K562 (cell line): ENCODE measurements around the gene GALNT18. TPM values are rescaled to one million over a fixed set of nuclear protein-coding genes. Genes with fewer than 3 reads are reported as not detected.

ENCODE experiments used
- ATAC-seq: fragments of 200-7000 bp; cut with Tn5 transposase; 3 replicates; pipeline ENCODE4 v1.9.1; 2020; ENCODE audit warnings: moderate library complexity
- BruUV-seq: library from RNA; stranded (reverse); fragments of 400-500 nt; replicated peaks from 2 replicates; lab custom pipeline; 2021; lab: Mats Ljungman, UMichigan
- CTCF ChIA-PET: fragments of 300-600 bp; formaldehyde crosslinking; extraction: SDS; loops from one replicate; lab custom pipeline; 2021; ENCODE audit warnings: low intra/inter-chr PET ratio; lab: Yijun Ruan, JAX
- POLR2A ChIA-PET: fragments of 300-600, 350-650 bp; sonication (Branson Sonifier 250); formaldehyde crosslinking; extraction: SDS; loops from one replicate; lab custom pipeline; 2021; ENCODE audit warnings: antibody characterized with exemption, inconsistent platforms; lab: Yijun Ruan, JAX
- DNase-seq, 4 experiments: peaks; one replicate each; pipeline versions ENCODE4 v3.0.0 to v3.0.0-alpha.2; 2011 to 2018; ENCODE audit warnings: low spot score in 3 of 4, mixed read lengths in 3 of 4; ENCODE audit errors: extremely low read depth in 1 of 4
- FAIRE-seq: peaks from 2 replicates; lab custom pipeline; 2011; peaks lifted over from hg19 to GRCh38; lab: Jason Lieb, UNC
- H2AFZ ChIP-seq: 2 replicates; pipeline ENCODE4 v1.6.0; 2011; ENCODE audit warnings: low read depth, low read length, control low read depth, inconsistent platforms
- H3K27ac ChIP-seq: fragments of 200-600 bp; 3 replicates; pipeline ENCODE4 v1.8.0; 2011; ENCODE audit warnings: low read depth, mild to moderate bottlenecking, control low read depth, inconsistent platforms, low read length, moderate library complexity, mixed read lengths; ENCODE audit errors: extremely low read depth
- H3K27me3 ChIP-seq, 2 experiments: fragments of 300-600 bp in 1 of 2; 2 replicates in 1 of 2; 3 replicates in 1 of 2; pipeline versions ENCODE4 v1.6.0 to v1.8.0; 2011; ENCODE audit warnings: inconsistent platforms in 2 of 2, low read length in 2 of 2, mild to moderate bottlenecking in 1 of 2, mixed read lengths in 1 of 2, moderate library complexity in 1 of 2; ENCODE audit not compliant: control insufficient read depth in 2 of 2, insufficient read depth in 2 of 2
- H3K36me3 ChIP-seq: fragments of 300-600 bp; 3 replicates; pipeline ENCODE4 v1.8.0; 2011; ENCODE audit warnings: mild to moderate bottlenecking, low read length, inconsistent platforms; ENCODE audit not compliant: control insufficient read depth, insufficient read depth
- H3K4me1 ChIP-seq, 2 experiments: fragments of 200-600 bp in 1 of 2; replicated peaks in 1 of 2; 2 replicates in 1 of 2; 3 replicates in 1 of 2; pipeline versions ENCODE4 v1.5.1 to v1.8.0; 2011; ENCODE audit warnings: inconsistent platforms in 2 of 2, low read length in 2 of 2, mild to moderate bottlenecking in 1 of 2, mixed read lengths in 1 of 2, moderate library complexity in 1 of 2; ENCODE audit not compliant: control insufficient read depth in 2 of 2, insufficient read depth in 2 of 2
- H3K4me2 ChIP-seq: 2 replicates; pipeline ENCODE4 v1.6.1; 2011; ENCODE audit warnings: low read length, control low read depth, inconsistent platforms, mixed read lengths; ENCODE audit not compliant: insufficient read depth
- H3K4me3 ChIP-seq: fragments of 200-600 bp; sonication (generic), shearing (Covaris generic); 2 replicates; pipeline ENCODE4 v1.5.1; 2016; ENCODE audit warnings: control low read depth, inconsistent platforms
- H3K79me2 ChIP-seq: fragments of 200-600 bp; 3 replicates; pipeline ENCODE4 v1.8.0; 2011; ENCODE audit warnings: low read length, inconsistent platforms; ENCODE audit not compliant: control insufficient read depth, insufficient read depth
- H3K9ac ChIP-seq, 2 experiments: 2 replicates each; pipeline versions ENCODE4 v1.6.0 to v1.6.1; 2011; ENCODE audit warnings: low read depth in 2 of 2, low read length in 2 of 2, control low read depth in 1 of 2, inconsistent platforms in 1 of 2, mild to moderate bottlenecking in 1 of 2, mixed read lengths in 1 of 2; ENCODE audit not compliant: insufficient read depth in 1 of 2
- H3K9me1 ChIP-seq: one replicate; pipeline ENCODE4 v1.6.0; 2011; ENCODE audit warnings: inconsistent platforms, mild to moderate bottlenecking, low read length, moderate library complexity; ENCODE audit not compliant: control insufficient read depth, insufficient read depth
- H3K9me3 ChIP-seq: replicated peaks from 2 replicates; pipeline ENCODE4 v1.5.1; 2011; ENCODE audit warnings: low read depth, low read length, inconsistent platforms; ENCODE audit not compliant: control insufficient read depth, insufficient read depth
- H4K20me1 ChIP-seq: replicated peaks from 2 replicates; pipeline ENCODE4 v1.6.1; 2011; ENCODE audit warnings: low read length, inconsistent platforms, mixed read lengths; ENCODE audit not compliant: control insufficient read depth, insufficient read depth
- ATF2 ChIP-seq: sonication (generic); formaldehyde crosslinking; IDR thresholded peaks from 2 replicates; pipeline ENCODE4 v1.8.1; 2022; ENCODE audit warnings: missing genetic modification reagents
- BACH1 ChIP-seq: fragments of 200-800 bp; sonication (Bioruptor generic); IDR thresholded peaks from 2 replicates; pipeline ENCODE4 v1.6.1; 2016; ENCODE audit warnings: missing genetic modification characterization, missing compliant biosample characterization
- CBX5 ChIP-seq: IDR thresholded peaks from 2 replicates; pipeline ENCODE4 v1.6.1; 2014; ENCODE audit warnings: low read depth, borderline replicate concordance
- CCAR2 ChIP-seq: fragments of 200-400 bp; formaldehyde crosslinking; IDR thresholded peaks from 2 replicates; pipeline ENCODE4 v1.6.1; 2017; ENCODE audit warnings: mild to moderate bottlenecking, low read depth, low read length
- CCNT2 ChIP-seq: IDR thresholded peaks from 2 replicates; pipeline ENCODE4 v1.6.1; 2011; ENCODE audit warnings: borderline replicate concordance, low read depth, mild to moderate bottlenecking, moderate library complexity, mixed read lengths, low read length; ENCODE audit not compliant: insufficient read length; ENCODE audit errors: extremely low read depth
- ETV1 ChIP-seq: fragments of 450-650 bp; conservative IDR thresholded peaks from 2 replicates; pipeline ENCODE4 v1.6.1; 2016; ENCODE audit warnings: missing genetic modification characterization, control low read depth, low read depth, missing compliant biosample characterization
- HNRNPLL ChIP-seq: fragments of 200-400 bp; formaldehyde crosslinking; IDR thresholded peaks from 2 replicates; pipeline ENCODE4 v1.6.1; 2017; ENCODE audit warnings: low read length, low read depth, mild to moderate bottlenecking; ENCODE audit not compliant: poor library complexity, severe bottlenecking
- ILK ChIP-seq: fragments of 450-650 bp; IDR thresholded peaks from 2 replicates; pipeline ENCODE4 v1.6.1; 2016; ENCODE audit warnings: missing genetic modification characterization, low read depth, mild to moderate bottlenecking, missing compliant biosample characterization, moderate library complexity, borderline replicate concordance
- JUNB ChIP-seq: fragments of 450-650 bp; formaldehyde crosslinking; conservative IDR thresholded peaks from 2 replicates; pipeline ENCODE4 v1.4.0; 2020; ENCODE audit warnings: mild to moderate bottlenecking
- MAFF ChIP-seq: IDR thresholded peaks from 2 replicates; pipeline ENCODE4 v1.6.1; 2012; ENCODE audit warnings: low read length, improper control_type of control experiment
- MCM7 ChIP-seq, 2 experiments: fragments of 450-650 bp; IDR thresholded peaks; 2 replicates each; pipeline ENCODE4 v1.6.1; 2016 to 2018
- MEIS2 ChIP-seq: fragments of 450-650 bp; IDR thresholded peaks from 2 replicates; pipeline ENCODE4 v1.6.1; 2014; ENCODE audit warnings: mild to moderate bottlenecking; ENCODE audit not compliant: partially characterized antibody
- NFIC ChIP-seq: fragments of 450-650 bp; IDR thresholded peaks from 2 replicates; pipeline ENCODE4 v1.6.1; 2017; ENCODE audit warnings: mild to moderate bottlenecking, inconsistent platforms
- NUFIP1 ChIP-seq: fragments of 450-650 bp; IDR thresholded peaks from 2 replicates; pipeline ENCODE4 v1.6.1; 2018; ENCODE audit not compliant: partially characterized antibody
- RBM39 ChIP-seq: fragments of 200-400 bp; formaldehyde crosslinking; optimal IDR thresholded peaks from 2 replicates; pipeline ENCODE3; 2018; ENCODE audit warnings: low read depth, low read length
- ZNF12 ChIP-seq: sonication (generic); formaldehyde crosslinking; IDR thresholded peaks from 2 replicates; pipeline ENCODE4 v1.4.0; 2020; ENCODE audit warnings: mild to moderate bottlenecking, missing genetic modification reagents
- ZNF785 ChIP-seq: fragments of 250-450 bp; sonication (Bioruptor Pico); IDR thresholded peaks from 2 replicates; pipeline ENCODE4 v1.4.0; 2020; ENCODE audit warnings: mild to moderate bottlenecking
- WGBS: fragments of 100-300 bp; shearing (Covaris generic); methylation state at CpG from one replicate; pipeline ENCODE4 v1.1.6; 2016; ENCODE audit warnings: low coverage, mixed read lengths; ENCODE audit not compliant: insufficient coverage; ENCODE audit errors: missing lambda C conversion rate; 5-methylcytosine and 5-hydroxymethylcytosine counted together
- in situ Hi-C: fragments of 300-500 bp; cut with MboI; formaldehyde crosslinking; loops from 4 replicates; pipeline ENCODE4 v1.15.0; 2018; ENCODE audit warnings: inconsistent platforms, mixed read lengths
- intact Hi-C: fragments of 100-400 bp; cut with micrococcal nuclease; formaldehyde crosslinking; loops from 2 replicates; pipeline ENCODE4 v1.14.2; 2022
- polyA plus RNA-seq, 8 experiments: library from polyadenylated mRNA; depleted of rRNA in 4 of 8; stranded (reverse) in 5 of 8; unstranded in 3 of 8; fragments of >200 nt; fragmentation: Nextera tagmentation in 2 of 8; fragmentation: Illumina TruSeq in 1 of 8; extraction: Ambion mirVana in 2 of 8; extraction: Trizol in 1 of 8; gene quantifications; 2 replicates each; pipeline versions ENCODE4 v1.2.1 to v1.2.3, GENCODE V29; 2011 to 2014; ENCODE audit warnings: inconsistent platforms in 1 of 8, missing spikeins in 1 of 8
- total RNA-seq, 7 experiments: library from RNA; depleted of rRNA in 6 of 7; stranded (reverse); fragments of >200 nt in 6 of 7; fragmentation: Illumina TruSeq in 2 of 7; extraction: Trizol in 2 of 7; gene quantifications; 2 replicates each; pipeline versions ENCODE4 v1.2.1 to v1.2.3, GENCODE V29; 2011 to 2021; ENCODE audit warnings: low replicate concordance in 1 of 7

Gene GALNT18
- total and polyA plus RNA-seq, 9 of the 15 experiments (the other 6 are each of a cell fraction or from before 2014, with no cell fraction given) = not detected

- Histone ChIP-seq H3K27ac (no peak overlapping the region), H3K36me3 (no peaks in the 10 kb centered on the region), H3K79me2 (no peaks in the 10 kb centered on the region), H3K4me2 (no peak overlapping the region), H3K9me3 (no peaks in the 10 kb centered on the region), H3K4me3 (no peak overlapping the region), H4K20me1 (no peaks in the 10 kb centered on the region), H3K9me1 (peaks cover 2% of the 10 kb centered on the region), H2AFZ (no peak overlapping the region), H3K4me1 (no peaks in the 10 kb centered on the region), H3K9ac (no peak overlapping the region), H3K27me3 (peaks cover 0 to 13% of the 10 kb centered on the region in 2 experiments; a peak in 3 of 5 replicates)
- intact Hi-C loops (no loop called here), in situ Hi-C loops (no loop called here)
- DNase-seq = no peak
- no peak for TF ChIP-seq ATF2
- 0% methylated on average over 9 of the region's 9 CpGs for WGBS
- no peak for ATAC-seq
- ChIA-PET POLR2A (interaction anchor here (0.5 to 0.7 kb wide), 3 partner anchors 9 to 594 kb away, joined by 3 read pairs; no protein-coding TSS in a partner anchor), CTCF (no interaction called here)
- no peak for FAIRE-seq
- BruUV-seq = no TSS peak
These were observed 39.7 kb upstream of the GALNT18 start for GRCh38 chr11:11661326-11662040.

- Histone ChIP-seq H3K27ac (no peak overlapping the region), H3K36me3 (no peaks in the 10 kb centered on the region), H3K79me2 (no peaks in the 10 kb centered on the region), H3K9me3 (no peaks in the 10 kb centered on the region), H3K4me1 (no peaks in the 10 kb centered on the region), H3K4me2 (no peak overlapping the region), H4K20me1 (no peaks in the 10 kb centered on the region), H3K27me3 (peaks cover 0 to 13% of the 10 kb centered on the region in 2 experiments; a peak in 3 of 5 replicates), H3K4me3 (no peak overlapping the region), H3K9me1 (peaks cover 2% of the 10 kb centered on the region), H2AFZ (no peak overlapping the region), H3K9ac (no peak overlapping the region)
- FAIRE-seq (no peak), ATAC-seq (no peak), DNase-seq (no peak)
- CTCF ChIA-PET = no interaction called here
- POLR2A ChIA-PET = no interaction called here
- intact Hi-C loops = no loop called here
- WGBS = 0% methylated on average over 1 of the region's 3 CpGs
- in situ Hi-C loops = no loop called here
- no TSS peak for BruUV-seq
- TF ChIP-seq ZNF12 = no peak
- no peak for TF ChIP-seq CCNT2
- no peak for TF ChIP-seq MAFF
- no peak for TF ChIP-seq BACH1 (tag)
- no peak for TF ChIP-seq NFIC
- TF ChIP-seq MEIS2 = no peak
- no peak for TF ChIP-seq ETV1
- TF ChIP-seq HNRNPLL = no peak
- no peak for TF ChIP-seq RBM39
- TF ChIP-seq MCM7 (IDR thresholded peaks at IDR 0.05) = no peak
- TF ChIP-seq CBX5 = no peak
- no peak for TF ChIP-seq ZNF785 (CRISPR knock-in tag)
- TF ChIP-seq NUFIP1 = no peak
- TF ChIP-seq JUNB = no peak
- TF ChIP-seq CCAR2 = no peak
- TF ChIP-seq ILK (tag) = no peak
These were observed 38.5 kb upstream of the GALNT18 start for GRCh38 chr11:11660363-11660740.
